Stimulated activated CD4-positive, alpha-beta T cell treated with anti-CD3 and anti-CD28 coated beads, Interleukin-2, amount 100 ng/mL, for 48 hours (primary cell): ENCODE data around the gene NLRP12.
A peak's percentile ranks its signal among the peaks of the same experiment; 100 is the strongest.
"Not testable (repeated sequence)": the region's sequence is repeated elsewhere in the genome, so short reads cannot be mapped to it uniquely, and the experiment has no call there.

Source experiments
- DNase-seq, 2 donors: peaks; one replicate each; pipeline ENCODE4 v3.0.0-alpha.2; 2020

The NLRP12 gene

GRCh38 chr19:53780506-53780905 is 43.6 kb downstream of the NLRP12 start:
- DNase-seq = no peak

GRCh38 chr19:53775524-53775923 is 48.6 kb downstream of the NLRP12 start:
- no peak for DNase-seq

- DNase-seq = not testable (repeated sequence)
These were observed 49.6 kb downstream of the NLRP12 start for GRCh38 chr19:53774491-53774890.

GRCh38 chr19:53773999-53774398 is 50.1 kb downstream of the NLRP12 start:
- DNase-seq = no peak

GRCh38 chr19:53772943-53773342 is 51.2 kb downstream of the NLRP12 start:
- DNase-seq = peak; percentile 42 to 47

- no peak for DNase-seq
These were observed 53.0 kb downstream of the NLRP12 start for GRCh38 chr19:53771144-53771543.

GRCh38 chr19:53769696-53770309 is 54.3 kb downstream of the NLRP12 start:
- not testable (repeated sequence) for DNase-seq

GRCh38 chr19:53768401-53768800 is 55.7 kb downstream of the NLRP12 start:
- no peak for DNase-seq

GRCh38 chr19:53758991-53759390 is 65.1 kb downstream of the NLRP12 start:
- not testable (repeated sequence) for DNase-seq
